HepG2 (cell line): Measurements from ENCODE around the gene BUB1B. TPM values are rescaled to one million over a fixed set of nuclear protein-coding genes. Genes with fewer than 3 reads are reported as not detected.
"Not testable (repeated sequence)": the region's sequence is repeated elsewhere in the genome, so short reads cannot be mapped to it uniquely, and the experiment has no call there.

Experiments
- ATAC-seq: fragments of 200-7000 bp; cut with Tn5 transposase; 3 replicates; pipeline ENCODE4 v1.9.1; 2020; ENCODE audit warnings: mild to moderate bottlenecking, moderate library complexity
- BruUV-seq: library from RNA; stranded (reverse); fragments of 400-500 nt; replicated peaks from 2 replicates; lab custom pipeline; 2021; lab: Mats Ljungman, UMichigan
- CTCF ChIA-PET: fragments of 300-600 bp; formaldehyde crosslinking; extraction: SDS; loops from one replicate; lab custom pipeline; 2021; ENCODE audit warnings: low total read pairs, inconsistent platforms, low intra/inter-chr PET ratio; lab: Yijun Ruan, JAX
- POLR2A ChIA-PET: fragments of 350-600 bp; sonication (Branson Sonifier 250); formaldehyde crosslinking; loops from one replicate; lab custom pipeline; 2020; ENCODE audit warnings: antibody characterized with exemption, inconsistent platforms; lab: Yijun Ruan, JAX
- DNase-seq: peaks from one replicate; pipeline ENCODE4 v3.0.0-alpha.2; 2015; ENCODE audit warnings: low spot score
- FAIRE-seq: peaks from 3 replicates; lab custom pipeline; 2011; peaks lifted over from hg19 to GRCh38; lab: Jason Lieb, UNC
- H2AFZ ChIP-seq: one replicate; pipeline ENCODE4 v1.6.1; 2011; ENCODE audit warnings: low read length, inconsistent platforms
- H3K27ac ChIP-seq: fragments of 300-600 bp; 3 replicates; pipeline ENCODE4 v1.8.0; 2011; ENCODE audit warnings: mixed run types, mild to moderate bottlenecking, mixed read lengths, low read length, inconsistent platforms; ENCODE audit not compliant: insufficient read depth; ENCODE audit errors: extremely low read length
- H3K27me3 ChIP-seq, 2 experiments: fragments of 200-600 bp in 1 of 2; 2 replicates in 1 of 2; 3 replicates in 1 of 2; pipeline versions ENCODE4 v1.6.0 to v1.8.0; 2011; ENCODE audit warnings: low read length in 2 of 2, mild to moderate bottlenecking in 2 of 2, moderate library complexity in 2 of 2, inconsistent platforms in 1 of 2; ENCODE audit not compliant: insufficient read depth in 2 of 2, control insufficient read depth in 1 of 2
- H3K36me3 ChIP-seq, 2 experiments: fragments of 200-600 bp in 1 of 2; replicated peaks in 1 of 2; 2 replicates in 1 of 2; 3 replicates in 1 of 2; pipeline versions ENCODE4 v1.5.1 to v1.8.0; 2011; ENCODE audit warnings: low read length in 2 of 2, inconsistent platforms in 1 of 2; ENCODE audit not compliant: insufficient read depth in 2 of 2, control insufficient read depth in 1 of 2
- H3K4me1 ChIP-seq: 2 replicates; pipeline ENCODE4 v1.5.1; 2012; ENCODE audit warnings: low read length, inconsistent platforms; ENCODE audit not compliant: insufficient read depth
- H3K4me2 ChIP-seq: 2 replicates; pipeline ENCODE4 v1.6.0; 2011; ENCODE audit warnings: low read depth, low read length, inconsistent platforms
- H3K4me3 ChIP-seq, 3 experiments: fragments of 200-600 bp in 1 of 3; sonication (generic), shearing (Covaris generic) in 1 of 3; replicated peaks in 1 of 3; 2 replicates each; pipeline ENCODE4 v1.5.1; 2011 to 2016; ENCODE audit warnings: low read length in 3 of 3, inconsistent platforms in 2 of 3, low read depth in 2 of 3, mild to moderate bottlenecking in 2 of 3, control low read depth in 1 of 3, mixed read lengths in 1 of 3; ENCODE audit not compliant: insufficient read depth in 1 of 3
- H3K79me2 ChIP-seq: one replicate; pipeline ENCODE4 v1.6.1; 2011; ENCODE audit warnings: low read length, inconsistent platforms; ENCODE audit not compliant: insufficient read depth
- H3K9ac ChIP-seq: 2 replicates; pipeline ENCODE4 v1.6.0; 2011; ENCODE audit warnings: mild to moderate bottlenecking, low read depth, low read length, inconsistent platforms; ENCODE audit not compliant: insufficient read depth
- H3K9me3 ChIP-seq: 2 replicates; pipeline ENCODE4 v1.5.1; 2012; ENCODE audit warnings: mild to moderate bottlenecking, low read length
- H4K20me1 ChIP-seq: 2 replicates; pipeline ENCODE4 v1.6.0; 2011; ENCODE audit warnings: inconsistent platforms, mild to moderate bottlenecking, low read length, moderate library complexity; ENCODE audit not compliant: insufficient read depth
- MEIS2 ChIP-seq: sonication (generic); formaldehyde crosslinking; IDR thresholded peaks from 2 replicates; pipeline ENCODE4 v1.9.0; 2021; ENCODE audit warnings: mild to moderate bottlenecking, missing genetic modification reagents
- POLR2A ChIP-seq, 2 experiments: IDR thresholded peaks; 2 replicates each; pipeline ENCODE4 v1.6.1; 2011; ENCODE audit warnings: low read depth in 2 of 2, low read length in 2 of 2, mild to moderate bottlenecking in 1 of 2, moderate library complexity in 1 of 2; ENCODE audit not compliant: insufficient read depth in 1 of 2
- WGBS: methylation state at CpG from one replicate; pipeline ENCODE4 v1.1.6; 2017; ENCODE audit warnings: low lambda C conversion rate; 5-methylcytosine and 5-hydroxymethylcytosine counted together
- in situ Hi-C: cut with HindIII; loops from 2 replicates; pipeline ENCODE4 v1.10.0; 2017; ENCODE audit warnings: low pct_unique_long_range_greater_than_20kb; ENCODE audit not compliant: extremely low pct_ligation_motif_present
- intact Hi-C: fragments of 100-400 bp; cut with micrococcal nuclease; formaldehyde crosslinking; loops from one replicate; pipeline ENCODE4 v1.10.0; 2022; ENCODE audit not compliant: unreplicated experiment
- polyA plus RNA-seq, 8 experiments: library from polyadenylated mRNA; depleted of rRNA in 3 of 8; stranded (reverse) in 7 of 8; unstranded in 1 of 8; fragments of >200 nt; fragmentation: Illumina TruSeq in 4 of 8; extraction: Trizol in 4 of 8; gene quantifications; 2 replicates each; pipeline versions ENCODE4 v1.2.1 to v1.2.3, GENCODE V29; 2011 to 2016; ENCODE audit warnings: low read depth in 4 of 8, missing spikeins in 1 of 8, mixed read lengths in 1 of 8; ENCODE audit not compliant: insufficient read depth in 1 of 8
- total RNA-seq, 5 experiments: library from RNA; depleted of rRNA; stranded (reverse); fragments of >200 nt; fragmentation: Illumina TruSeq; extraction: Trizol; gene quantifications; 2 replicates each; pipeline ENCODE4 v1.2.3, GENCODE V29; 2016; ENCODE audit warnings: low read depth in 1 of 5

The BUB1B gene
- total and polyA plus RNA-seq, 2 of the 13 experiments (the other 11 are each of a cell fraction or from before 2014, with no cell fraction given), result 26.2 to 63.5 TPM

DNA sequence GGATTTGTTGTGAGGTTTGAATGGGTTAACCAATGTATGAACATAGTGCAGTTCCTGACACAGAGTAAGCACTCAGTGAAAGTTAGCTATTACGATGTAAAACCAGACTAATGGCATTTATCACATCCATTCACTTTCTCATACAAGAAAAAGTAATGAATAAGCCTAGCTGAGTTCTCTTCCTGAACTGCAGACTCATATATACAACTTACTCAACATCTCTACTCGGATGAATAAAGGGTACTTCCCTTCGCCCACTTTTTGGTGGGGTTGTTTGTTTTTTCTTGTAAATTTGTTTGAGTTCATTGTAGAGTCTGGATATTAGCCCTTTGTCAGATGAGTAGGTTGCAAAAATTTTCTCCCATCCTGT lies 22.7 kb upstream of the BUB1B start:
- H3K4me3 ChIP-seq, ATAC-seq, H2AFZ ChIP-seq, H3K27me3 ChIP-seq, H3K27ac ChIP-seq, H4K20me1 ChIP-seq, H3K79me2 ChIP-seq, intact Hi-C loops, H3K4me2 ChIP-seq, FAIRE-seq, H3K36me3 ChIP-seq, H3K9me3 ChIP-seq, POLR2A ChIA-PET, BruUV-seq, in situ Hi-C loops, CTCF ChIA-PET, DNase-seq, H3K9ac ChIP-seq: not testable (repeated sequence)
- peaks cover 27% of the 10 kb centered on the region for H3K4me1 ChIP-seq
- WGBS, result 47% methylated on average over 3 of the region's 3 CpGs

DNA sequence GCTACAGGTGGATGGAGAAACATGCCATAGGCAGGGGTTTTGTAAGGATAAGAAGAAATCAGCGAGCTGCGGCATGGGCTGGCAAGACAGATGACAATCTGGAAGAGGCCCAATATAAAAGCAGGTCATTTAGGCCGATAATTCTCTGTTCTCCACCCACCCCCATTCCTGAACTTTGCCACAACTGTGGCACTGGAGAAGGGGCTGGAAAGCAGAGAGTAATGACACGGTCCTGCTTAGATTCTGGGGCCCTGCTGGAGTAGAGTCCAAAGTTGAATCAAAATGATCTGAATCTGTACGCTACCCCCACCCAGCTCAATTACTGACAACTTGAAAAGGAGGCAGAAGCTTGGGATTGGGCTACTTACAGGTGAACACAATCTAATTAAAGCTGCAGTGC lies 18.4 kb upstream of the BUB1B start:
- in situ Hi-C loops, result no loop called here
- H3K36me3 ChIP-seq, result no peaks in the 10 kb centered on the region
- peaks cover 12% of the 10 kb centered on the region for H3K4me1 ChIP-seq
- no peak overlapping the region for H3K9ac ChIP-seq
- POLR2A ChIA-PET, result interaction anchor here (1.6 kb wide), 1 partner anchor 33 kb away, joined by 5 read pairs; the partner anchor contains the start of gene BMF
- H2AFZ ChIP-seq, result peak overlapping the region; percentile 72
- WGBS, result 2% methylated on average over 4 of the region's 5 CpGs
- H3K4me3 ChIP-seq, result 0 out of 6 replicates have a peak overlapping the region, but pooled peaks of 1 of the 3 experiments have one; percentile 4
- no peaks in the 10 kb centered on the region for H3K9me3 ChIP-seq
- no peak overlapping the region for H3K27ac ChIP-seq
- FAIRE-seq, result no peak
- BruUV-seq, result no TSS peak
- peaks cover 0 to 8% of the 10 kb centered on the region in 2 experiments; a peak in 2 of 5 replicates for H3K27me3 ChIP-seq
- no peaks in the 10 kb centered on the region for H3K79me2 ChIP-seq
- ATAC-seq, result peak; percentile 23; the same call in 2 of the 3 replicates
- intact Hi-C loops, result no loop called here
- TF ChIP-seq MEIS2 (no peak), POLR2A (IDR thresholded peaks at IDR 0.05; ENCODE audit: insufficient read depth in 1 of 2, low read depth in 2 of 2, low read length in 2 of 2) (no peak)
- CTCF ChIA-PET, result no interaction called here
- no peak for DNase-seq
- H4K20me1 ChIP-seq, result no peaks in the 10 kb centered on the region
- H3K4me2 ChIP-seq, result 0 out of 2 replicates have a peak overlapping the region, but pooled peaks have one; percentile 1
